NK-92 (cell line): ENCODE measurements around the gene LRRC37A3.
"Not testable (repeated sequence)": the region's sequence is repeated elsewhere in the genome, so short reads cannot be mapped to it uniquely, and the experiment has no call there.

ENCODE experiments used
- DNase-seq: peaks from one replicate; lab custom pipeline; 2025; ENCODE audit not compliant: unreplicated experiment; lab: John Stamatoyannopoulos, UW

Gene LRRC37A3

GRCh38 chr17:64919289-64920025, at the start of gene LRRC37A3:
Gene LRRC37A3, minus strand, starts transcription at chr17:64919478. Its CDS starts 22,221 bp downstream, at chr17:64897257.
- DNase-seq: peak; percentile 87

GRCh38 chr17:64965873-64966287, 46.6 kb upstream of the LRRC37A3 start:
- peak; percentile 47 for DNase-seq

GRCh38 chr17:64965256-64965872, 46.1 kb upstream of the LRRC37A3 start:
- DNase-seq: not testable (repeated sequence)

DNA sequence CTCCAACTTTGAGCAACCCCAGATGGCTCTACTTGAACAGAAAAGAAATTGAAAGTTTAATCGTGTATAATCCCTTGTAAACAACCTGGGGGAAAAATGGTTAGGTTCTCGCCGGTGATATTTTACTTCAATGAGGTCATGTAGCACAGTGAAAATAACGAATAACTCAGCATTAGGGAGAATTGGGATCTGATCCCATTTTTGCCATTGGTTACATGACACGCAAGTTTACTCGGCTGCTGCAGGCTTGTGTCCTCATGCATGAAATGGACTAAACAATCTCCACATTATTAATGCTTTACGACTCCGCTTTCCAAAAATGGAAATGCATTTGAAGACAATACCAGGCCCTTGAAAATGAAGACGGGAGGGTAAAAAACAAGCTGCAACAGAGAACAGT, 45.5 kb upstream of the LRRC37A3 start:
- no peak for DNase-seq

GRCh38 chr17:64963814-64964213, 44.5 kb upstream of the LRRC37A3 start:
- DNase-seq: not testable (repeated sequence)

GRCh38 chr17:64961563-64962378, 42.5 kb upstream of the LRRC37A3 start:
- not testable (repeated sequence) for DNase-seq

GRCh38 chr17:64951877-64952276, 32.6 kb upstream of the LRRC37A3 start:
- no peak for DNase-seq

GRCh38 chr17:64950871-64951270, 31.6 kb upstream of the LRRC37A3 start:
- DNase-seq: no peak

DNA sequence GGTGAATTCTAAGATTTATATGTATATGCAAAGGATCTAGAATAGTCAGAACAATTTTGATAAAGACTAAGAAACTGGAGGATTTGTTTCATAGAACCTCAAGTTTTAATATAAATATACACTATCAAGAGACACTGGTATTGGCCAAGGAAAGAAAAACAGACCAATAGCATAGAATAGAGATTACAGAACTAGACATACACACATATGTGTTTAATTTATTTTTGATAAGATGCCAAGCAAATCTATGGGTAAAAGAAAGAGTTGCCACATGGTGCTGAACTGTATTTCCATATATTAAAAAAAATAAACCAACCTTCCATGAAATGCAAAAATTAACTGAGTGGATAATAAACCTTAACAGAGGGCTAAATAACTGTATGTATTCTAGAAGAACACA, 27.9 kb upstream of the LRRC37A3 start:
- no peak for DNase-seq

GRCh38 chr17:64941761-64942160, 22.5 kb upstream of the LRRC37A3 start:
- DNase-seq: no peak

GRCh38 chr17:64941045-64941444, 21.8 kb upstream of the LRRC37A3 start:
- no peak for DNase-seq

- DNase-seq: no peak
These were observed 20.8 kb upstream of the LRRC37A3 start for GRCh38 chr17:64940055-64940454.

DNA sequence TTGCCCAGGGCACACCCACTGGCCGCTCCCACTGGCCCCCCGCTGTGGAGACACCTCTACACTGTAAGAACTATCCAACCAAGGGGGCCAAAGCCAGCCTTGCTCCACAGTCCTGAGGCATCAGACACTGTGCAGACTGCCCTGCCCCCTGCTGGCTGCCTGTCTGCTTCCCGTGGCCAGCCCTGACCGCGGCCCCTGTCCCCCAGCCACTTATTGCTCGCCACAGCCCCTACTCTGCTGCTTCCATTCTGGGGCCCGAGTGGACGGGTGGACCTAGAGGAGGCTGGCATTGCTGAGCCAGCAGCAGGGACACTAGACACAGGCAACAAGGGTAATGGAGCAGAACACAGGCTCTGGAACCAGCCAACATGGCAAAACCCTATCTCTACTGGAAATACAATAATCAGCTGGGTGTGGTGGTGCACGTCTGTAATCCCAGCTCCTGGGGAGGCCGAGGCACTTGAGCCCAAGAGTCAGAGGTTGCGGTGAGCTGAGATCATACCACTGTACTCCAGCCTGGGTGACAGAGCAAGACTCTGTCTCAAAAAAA, 19.7 kb upstream of the LRRC37A3 start:
- no peak for DNase-seq

- no peak for DNase-seq
These were observed 19.0 kb upstream of the LRRC37A3 start for GRCh38 chr17:64938290-64938689.

GRCh38 chr17:64936117-64936516, 16.8 kb upstream of the LRRC37A3 start:
- no peak for DNase-seq

DNA sequence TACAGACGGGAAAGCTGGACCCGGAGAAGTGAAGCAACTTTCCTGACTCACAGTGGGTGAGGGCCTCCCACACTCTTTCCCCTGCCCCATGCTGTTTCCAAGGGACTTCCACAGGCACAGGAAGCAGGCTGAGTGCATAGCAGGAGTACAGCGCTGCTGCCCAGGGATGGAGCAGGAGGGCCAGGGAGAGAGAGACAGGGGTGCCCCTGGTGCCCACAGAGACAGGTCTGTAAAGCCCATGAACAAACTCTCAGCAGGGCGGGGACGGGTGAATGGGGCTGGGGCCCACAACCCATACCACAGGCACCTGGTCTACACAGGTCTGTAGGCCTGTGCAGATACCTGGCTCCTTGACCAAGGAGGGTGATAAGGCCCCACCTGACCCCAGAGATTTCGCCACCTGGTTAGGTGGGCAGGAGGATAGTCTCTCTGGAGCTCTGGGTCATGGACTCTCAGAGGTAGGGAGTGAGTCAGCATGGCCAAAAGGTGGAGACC, 15.1 kb upstream of the LRRC37A3 start:
- not testable (repeated sequence) for DNase-seq

DNA sequence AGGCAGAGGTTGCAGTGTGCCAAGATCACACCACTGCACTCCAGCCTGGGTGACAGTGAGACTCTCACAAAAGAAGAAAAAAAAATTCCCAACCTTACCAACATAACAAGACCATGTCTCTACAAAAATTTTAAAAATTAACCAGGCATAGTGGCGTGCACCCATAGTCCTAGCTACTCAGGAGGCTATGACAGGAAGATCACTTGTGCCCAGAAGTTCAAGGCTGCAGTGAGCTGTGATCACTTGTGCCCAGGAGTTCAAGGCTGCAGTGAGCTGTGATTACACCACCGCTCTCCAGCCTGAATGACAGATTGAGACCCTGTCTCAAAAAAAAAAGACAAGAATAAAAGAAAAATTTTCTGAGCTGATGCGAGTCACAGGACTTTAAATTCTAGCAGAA, 13.6 kb upstream of the LRRC37A3 start:
- DNase-seq: not testable (repeated sequence)

- DNase-seq: not testable (repeated sequence)
These were observed 11.1 kb upstream of the LRRC37A3 start for GRCh38 chr17:64930374-64930773.

DNA sequence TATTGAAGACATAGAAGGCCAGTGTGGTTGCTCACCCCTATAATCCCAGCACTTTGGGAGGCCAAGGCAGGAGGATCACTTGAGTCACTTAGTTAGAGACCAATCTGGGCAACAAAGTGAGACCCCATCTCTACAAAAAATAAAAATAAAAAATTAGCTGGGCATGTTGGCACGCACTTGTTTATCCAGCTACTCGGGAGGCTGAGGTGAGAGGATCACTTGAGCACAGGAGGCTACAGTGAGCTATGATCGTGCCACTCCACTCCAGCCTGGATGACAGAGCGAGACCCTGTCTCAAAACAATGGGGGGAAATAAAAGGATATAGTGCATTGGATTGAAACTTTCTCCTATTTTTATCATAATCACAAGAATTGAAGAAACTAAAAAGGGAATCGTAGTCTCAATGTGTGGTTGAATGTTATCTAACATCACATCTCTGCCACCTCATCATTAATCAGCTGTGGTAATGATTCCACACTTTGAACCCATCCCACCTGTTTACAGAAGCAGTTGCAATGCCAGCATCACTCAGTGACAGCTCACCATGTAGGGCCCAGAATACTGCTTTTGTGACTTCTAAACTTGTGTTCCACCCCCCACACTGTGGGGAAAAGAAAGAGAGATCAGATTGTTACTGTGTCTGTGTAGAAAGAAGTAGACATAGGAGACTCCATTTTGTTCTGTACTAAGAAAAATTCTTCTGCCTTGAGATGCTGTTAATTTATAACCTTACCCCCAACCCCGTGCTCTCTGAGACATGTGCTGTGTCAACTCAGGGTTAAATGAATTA, 10.3 kb upstream of the LRRC37A3 start:
- DNase-seq: not testable (repeated sequence)

GRCh38 chr17:64928701-64929100, 9.4 kb upstream of the LRRC37A3 start:
- DNase-seq: not testable (repeated sequence)
